Activated CD8-positive, alpha-beta memory T cell treated with anti-CD3 and anti-CD28 coated beads for 4 hours (primary cell): ENCODE data around the gene ALDH3B1.

ENCODE experiments used
- DNase-seq, 2 donors: peaks; one replicate each; pipeline ENCODE4 v3.0.0-alpha.2; 2020; ENCODE audit warnings: low read depth in 2 of 2

ALDH3B1 gene

DNA sequence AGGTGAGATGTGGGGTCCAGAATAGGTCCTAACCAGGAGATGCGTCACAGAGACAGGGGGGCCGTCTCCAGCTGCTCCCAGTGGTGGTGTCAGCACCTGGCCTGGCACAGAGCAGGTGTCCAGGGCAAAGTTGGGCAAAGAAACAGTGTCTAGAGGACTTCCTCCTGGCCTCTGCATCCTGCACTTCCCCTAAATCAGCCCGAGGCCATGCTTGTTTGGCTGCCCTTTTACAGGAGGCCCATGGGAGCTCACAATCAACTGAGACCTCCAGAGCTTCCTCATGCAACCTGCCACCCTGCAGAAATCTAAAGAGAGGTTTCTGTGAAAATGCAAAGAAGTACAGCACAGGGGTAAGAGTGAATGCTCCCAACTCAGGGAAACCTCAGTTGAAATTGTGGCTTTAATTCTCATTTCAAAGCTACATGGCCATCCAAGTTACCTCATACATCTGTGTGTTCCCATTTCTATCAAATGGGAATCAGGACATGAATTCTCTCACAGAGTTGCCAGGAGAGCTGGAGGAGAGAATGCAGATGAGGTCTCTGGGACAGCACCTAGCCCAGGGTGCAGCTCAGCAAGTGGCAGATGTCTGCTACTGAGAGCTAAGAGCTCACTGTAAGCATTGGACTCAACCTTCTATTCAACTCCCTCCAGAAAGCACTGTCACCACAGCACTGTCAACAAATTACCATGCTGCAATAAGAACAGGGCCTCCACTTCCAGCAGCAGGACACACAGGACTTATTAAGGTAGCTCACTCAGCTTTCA lies 61.3 kb downstream of the ALDH3B1 start:
- DNase-seq: no peak

DNA sequence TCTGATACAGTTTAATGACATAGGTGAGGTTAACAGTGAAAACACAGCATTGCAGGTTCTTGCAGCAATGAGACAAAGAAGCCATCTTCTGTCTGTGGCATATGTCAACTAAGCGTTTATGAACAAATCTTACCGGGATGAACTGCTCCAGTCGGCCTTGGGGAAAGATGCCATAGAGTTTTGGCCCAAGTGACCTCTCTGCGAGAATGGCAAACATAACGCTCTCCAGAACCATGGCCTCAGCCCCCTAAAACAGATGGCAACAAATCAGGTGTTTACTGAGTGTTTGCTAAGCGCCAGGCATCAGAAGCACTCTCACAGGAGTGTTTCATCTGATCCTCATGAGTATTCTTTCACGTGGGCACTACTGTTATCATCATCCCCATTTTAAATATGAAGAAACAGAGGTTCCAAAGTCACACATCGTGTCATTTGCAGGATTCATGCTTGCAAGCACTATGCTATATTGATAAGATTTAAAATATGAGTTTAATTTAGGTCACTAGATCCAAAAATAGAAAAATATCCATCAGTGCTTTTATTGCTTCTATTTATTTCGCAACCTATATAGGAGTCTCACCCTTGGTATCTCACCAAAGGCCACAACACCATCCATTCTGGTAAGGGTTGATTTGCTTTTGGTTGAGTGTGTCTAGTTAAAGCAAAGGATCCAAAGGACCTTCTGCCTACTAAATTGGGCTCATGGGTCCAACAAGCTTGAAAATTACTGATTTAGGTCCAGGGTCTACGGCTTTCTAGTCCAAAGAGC lies 64.6 kb downstream of the ALDH3B1 start:
- no peak for DNase-seq

DNA sequence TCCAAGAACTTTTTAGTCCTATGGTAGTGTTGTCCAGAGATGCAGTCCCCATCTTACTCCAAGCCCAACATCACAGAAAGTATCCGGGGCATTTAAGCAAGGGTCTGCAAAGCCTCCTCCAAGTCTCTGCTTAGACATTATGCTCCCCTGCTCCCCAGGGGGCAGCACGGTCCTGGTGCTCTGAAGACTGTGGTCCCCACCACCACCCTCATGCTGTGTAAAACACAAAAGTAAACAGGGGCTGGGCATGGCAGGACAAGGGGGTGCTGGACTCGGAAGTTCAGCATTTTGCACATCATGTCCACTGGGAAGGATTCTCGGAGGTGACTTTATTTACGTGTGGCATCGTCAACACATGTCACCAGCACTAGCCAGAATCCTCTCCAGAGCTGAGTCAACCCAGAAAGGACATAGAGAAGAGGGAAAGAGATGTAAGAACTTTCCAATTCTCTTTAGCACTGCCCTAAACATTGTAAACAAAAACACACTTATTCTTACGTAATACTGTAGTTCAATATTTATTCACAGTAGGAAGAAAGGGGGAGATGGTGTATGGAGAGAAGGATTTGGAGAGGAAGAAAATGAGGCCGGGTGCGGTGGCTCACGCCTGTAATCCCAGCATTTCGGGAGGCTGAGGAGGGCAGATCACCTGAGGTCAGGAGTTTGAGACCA lies 66.4 kb downstream of the ALDH3B1 start:
- DNase-seq: no peak

DNA sequence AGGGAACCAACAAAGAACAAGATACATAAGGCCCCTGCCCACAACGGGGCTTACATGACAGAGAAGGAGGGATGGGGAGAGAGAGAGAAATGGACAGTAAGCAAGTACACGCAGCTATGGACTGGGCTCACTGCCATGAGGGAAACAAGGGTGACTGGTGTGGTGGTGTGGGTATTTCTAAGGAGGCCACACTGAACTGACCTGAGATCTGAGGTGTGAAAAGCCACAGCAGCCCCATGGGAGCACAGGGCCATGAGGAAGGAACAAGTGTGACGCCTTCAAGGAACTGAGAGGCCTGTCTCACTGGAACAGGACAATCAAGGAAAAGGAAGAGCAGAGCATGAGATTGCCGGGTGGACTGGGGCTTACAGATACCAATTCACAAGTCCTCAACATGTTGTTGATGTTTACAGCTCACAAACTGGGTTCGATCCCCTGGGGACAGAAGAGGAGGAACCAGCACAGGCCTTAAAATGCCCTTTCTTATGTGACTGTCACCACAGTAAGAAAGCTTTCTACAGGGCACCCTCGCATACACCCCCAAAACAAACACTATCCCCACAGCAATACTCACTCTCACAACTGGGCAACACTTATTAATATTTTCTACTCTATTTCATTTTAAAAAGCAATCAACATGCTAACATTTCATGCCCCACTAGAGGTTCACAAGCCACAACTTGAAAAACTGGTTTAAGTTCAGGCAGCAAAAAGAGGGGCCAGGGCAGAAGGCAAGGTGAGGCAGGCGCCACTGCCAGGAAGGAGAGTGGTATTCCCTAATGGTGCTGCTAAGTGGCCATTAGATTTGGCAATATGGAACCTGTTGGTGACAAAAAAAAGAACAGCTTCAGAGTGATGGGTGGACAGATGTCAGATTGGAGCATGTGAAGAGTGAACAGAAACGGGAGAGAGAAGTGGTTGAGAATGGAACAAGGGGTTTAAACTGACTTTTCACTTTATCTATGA lies 67.8 kb downstream of the ALDH3B1 start:
- DNase-seq: no peak
